ENCODE data around the gene MAD2L1BP. TPM values are rescaled to one million over a fixed set of nuclear protein-coding genes. Genes with fewer than 3 reads are reported as not detected.
A peak's percentile ranks its signal among the peaks of the same experiment; 100 is the strongest.

MAD2L1BP gene
- total RNA-seq, 1 experiment from 2014 or later: 46.3 TPM

- Histone ChIP-seq H2AFZ (ENCODE audit: low read length) (no peak overlapping the region), H3K4ac (ENCODE audit: low read depth, low read length) (no peak overlapping the region), H3K4me1 (ENCODE audit: insufficient read depth, low read length) (peaks cover 4% of the 10 kb centered on the region), H3K23me2 (ENCODE audit: insufficient read length, low read depth, low read length, poor library complexity, severe bottlenecking) (no peaks in the 10 kb centered on the region), H3K18ac (ENCODE audit: insufficient read length, low read depth, low read length) (no peak overlapping the region), H3K56ac (ENCODE audit: insufficient read length, low read depth, low read length) (no peak overlapping the region), H4K20me1 (ENCODE audit: control insufficient read depth, insufficient read depth, insufficient read length) (no peaks in the 10 kb centered on the region), H3K14ac (ENCODE audit: insufficient read depth, low read length) (no peak overlapping the region), H4K5ac (ENCODE audit: insufficient read length, low read depth, low read length) (no peak overlapping the region), H3K23ac (ENCODE audit: insufficient read length, low read depth, low read length) (no peak overlapping the region), H3T11ph (ENCODE audit: low read length) (no peak overlapping the region), H2AK5ac (ENCODE audit: insufficient read length, low read length) (no peak overlapping the region), H3K27ac (ENCODE audit: insufficient read length, low read depth, low read length) (no peak overlapping the region), H3K27me3 (ENCODE audit: insufficient read depth, low read length) (no peaks in the 10 kb centered on the region; the same call in 1 of the 2 replicates), H3K9me3 (ENCODE audit: control insufficient read depth, low read depth, low read length) (no peaks in the 10 kb centered on the region), H3K79me2 (ENCODE audit: insufficient read depth, low read length) (no peaks in the 10 kb centered on the region), H3K79me1 (ENCODE audit: insufficient read depth, low read depth, low read length, poor library complexity, severe bottlenecking) (no peaks in the 10 kb centered on the region), H2BK12ac (ENCODE audit: insufficient read length, low read depth, low read length) (no peak overlapping the region), H4K8ac (replicated peaks; ENCODE audit: insufficient read length, low read depth, low read length) (no peak overlapping the region), H2BK20ac (ENCODE audit: low read depth, low read length, poor library complexity, severe bottlenecking) (no peak overlapping the region), H3K9ac (ENCODE audit: extremely low read depth, insufficient read length, low read length) (no peak overlapping the region), H2BK120ac (ENCODE audit: low read depth, low read length, poor library complexity, severe bottlenecking) (no peak overlapping the region), H3K4me2 (ENCODE audit: insufficient read depth, insufficient read length, low read length) (no peak overlapping the region), H2BK5ac (ENCODE audit: insufficient read length, low read length) (no peak overlapping the region), H2BK15ac (ENCODE audit: low read depth, low read length) (no peak overlapping the region), H4K91ac (ENCODE audit: insufficient read length, low read depth, low read length) (no peak overlapping the region)
- TF ChIP-seq CTCF (conservative IDR thresholded peaks at IDR 0.05): no peak
- Mint-ChIP-seq H3K36me3 (ENCODE audit: insufficient read depth in 1 of 3, low read depth in 3 of 3) (peaks cover 29 to 67% (median 50%) of the 10 kb centered on the region in 3 experiments), H3K27me3 (ENCODE audit: low read depth) (peaks cover 3% of the 10 kb centered on the region), H3K9me3 (no peaks in the 10 kb centered on the region; a peak in 2 of 5 replicates), H3K4me1 (peaks cover 31 to 36% of the 10 kb centered on the region in 2 experiments), H3K27ac (peak overlapping the region in 1 of 3 experiments; percentile 63; a peak in 2 of 7 replicates), H3K4me3 (no peak overlapping the region)
- no CpG with 5 or more reads among the region's 16 CpGs for WGBS (ENCODE audit: extremely low coverage, insufficient read length, low lambda C conversion rate)
- no peak for DNase-seq
These were observed 36.4 kb downstream of the MAD2L1BP start for GRCh38 chr6:43671801-43672690.
